Heart left ventricle (tissue), 16 donors: ENCODE data around the gene USP35. TPM values are rescaled to one million over a fixed set of nuclear protein-coding genes. Genes with fewer than 3 reads are reported as not detected.

Experiments
- ATAC-seq, 4 donors: fragments of 200-7000 bp; cut with Tn5 transposase; one replicate each; pipeline ENCODE4 v1.9.1; 2020 to 2022; ENCODE audit warnings: moderate library complexity in 4 of 4, mild to moderate bottlenecking in 3 of 4, moderate number of reproducible peaks in 1 of 4
- DNase-seq, 5 donors: peaks; one replicate each; pipeline ENCODE4 v3.0.0-alpha.2; 2020
- H3K27ac ChIP-seq, 12 donors: fragments of 200-600 bp; sonication (generic) in 4 of 12; one replicate each; pipeline versions ENCODE4 v1.5.0 to v1.8.0; 2016 to 2022; ENCODE audit warnings: mild to moderate bottlenecking in 2 of 12
- H3K27me3 ChIP-seq, 9 donors: fragments of 200-600 bp; sonication (generic) in 2 of 9; one replicate each; pipeline versions ENCODE4 v1.5.1 to v1.8.0; 2016 to 2022; ENCODE audit warnings: mild to moderate bottlenecking in 3 of 9
- H3K36me3 ChIP-seq, 9 donors: fragments of 200-600 bp; sonication (generic) in 2 of 9; one replicate each; pipeline versions ENCODE4 v1.5.0 to v1.8.0; 2018 to 2022; ENCODE audit warnings: mild to moderate bottlenecking in 2 of 9
- H3K4me1 ChIP-seq, 12 donors: fragments of 200-600 bp; sonication (generic) in 4 of 12; one replicate each; pipeline versions ENCODE4 v1.5.0 to v1.8.0; 2016 to 2022; ENCODE audit warnings: mild to moderate bottlenecking in 3 of 12
- H3K4me3 ChIP-seq, 12 donors: fragments of 200-600 bp; sonication (generic) in 4 of 12; one replicate each; pipeline versions ENCODE4 v1.5.0 to v1.8.0; 2017 to 2022; ENCODE audit warnings: mild to moderate bottlenecking in 9 of 12, moderate library complexity in 4 of 12
- H3K9me3 ChIP-seq, 12 donors: fragments of 200-600 bp; sonication (generic) in 4 of 12; one replicate each; pipeline versions ENCODE4 v1.5.0 to v1.8.0; 2016 to 2022; ENCODE audit warnings: mild to moderate bottlenecking in 1 of 12
- CTCF ChIP-seq, 12 donors: fragments of 200-600 bp; sonication (generic) in 4 of 12; IDR thresholded peaks; one replicate each; pipeline versions ENCODE4 v1.5.0 to v1.8.0; 2018 to 2022; ENCODE audit warnings: antibody characterized with exemption in 12 of 12, mild to moderate bottlenecking in 5 of 12
- POLR2A ChIP-seq, 2 donors: fragments of 450-650 bp; IDR thresholded peaks; one replicate each; pipeline ENCODE4 v1.6.1; 2017; ENCODE audit warnings: antibody characterized with exemption in 2 of 2, mild to moderate bottlenecking in 2 of 2, moderate library complexity in 2 of 2
- WGBS, 4 donors: extraction: QIAGEN DNeasy Blood & Tissue Kit in 2 of 4; methylation state at CpG; one replicate each; pipeline versions ENCODE4 v1.1.5 to v1.1.7; 2013 to 2018; 5-methylcytosine and 5-hydroxymethylcytosine counted together
- intact Hi-C, 10 donors: fragments of 100-400 bp; cut with DNase I; formaldehyde crosslinking; loops; one replicate each; pipeline versions ENCODE4 v1.11.1 to v1.14.2; 2022
- polyA plus RNA-seq, 2 donors: library from polyadenylated mRNA; stranded (reverse); fragments of 200-250 nt; gene quantifications; one replicate each; pipeline ENCODE4 v1.2.3, GENCODE V29; 2013
- total RNA-seq, 9 donors: library from RNA; depleted of rRNA in 2 of 9; stranded (reverse); fragments of >200 nt in 2 of 9; fragmentation: NEBNext Ultra II Directional in 3 of 9; extraction: Animal tissue kit (Norgen Biotek cat#: 25700) in 3 of 9; gene quantifications; one replicate each; pipeline versions ENCODE4 v1.1.0 to v1.2.4, GENCODE V29; 2016 to 2023
- donor health status: ischemic (EF 13 %, LVEDD 7.1; RV severe dilation, severe dysfunction).
- donor health status: healthy with polysubstance abuse.
- donor health status: DM: no; HTN: yes; CAD: no.
- donor health status: DM: no; HTN: no; CAD: no.
- donor health status: ischemic (EF 25% LVEDD 6.9; RV normal size, moderate dysfunction).
- donor health status: ischemic (EF 25% LVEDD 5.7; RV mildly dilated, moderate dysfunction).
- donor health status: healthy.
- donor health status: DM: yes; HTN: yes; CAD: no.
- donor health status: ischemic (EF 35%, LVEDD 5.7; RV mildly dilated, moderate dysfunction).
- donor health status: nonischemic (EF 11% LVEDD 7.7; RV severe dilation, severe dysfunction).
- donor health status: DM: yes; HTN: yes; CAD: no.
- donor health status: PGD.
- donor health status: ischemic (EF 29% LVEDD 5.4; RV normal size, mild dysfunction).
- donor health status: nonischemic (EF 23%, LVEDD 6.1; RV moderate dilation, normal function).

USP35 gene
- total and polyA plus RNA-seq, 11 donors = 4.5 to 8.1 (median 5.3) TPM

GRCh38 chr11:78189851-78190250, 1.1 kb downstream of the USP35 start:
- intact Hi-C loops = loop anchor here in 7 of 10 donors (2.0 to 10.0 kb wide), 7 partner anchors 48 to 227 kb away; partner anchors contain the start of genes ALG8 (in 4 of the 7), GAB2 (in 1 of the 7) and NDUFC2 (in 1 of the 7)
- TF ChIP-seq CTCF (IDR thresholded peaks at IDR 0.05) (no peak), POLR2A (IDR thresholded peaks at IDR 0.05) (no peak)
- Histone ChIP-seq H3K27me3 (no peaks in the 10 kb centered on the region), H3K4me1 (peaks cover 2 to 54% (median 37%) of the 10 kb centered on the region in 12 donors), H3K36me3 (peaks cover 0 to 16% (median 0%) of the 10 kb centered on the region in 9 donors), H3K9me3 (no peaks in the 10 kb centered on the region), H3K27ac (peak overlapping the region in 6 of 12 donors; percentile 5 to 91 (median 86)), H3K4me3 (peak overlapping the region in 11 of 12 donors; percentile 71 to 96 (median 88))
- 32 to 60% (median 47%) methylated on average over 3 of the region's 3 CpGs for WGBS, 4 donors
- DNase-seq (peak in 1 of 5 donors; percentile 23), ATAC-seq (no peak)

- Histone ChIP-seq H3K36me3 (peaks cover 0 to 14% (median 0%) of the 10 kb centered on the region in 9 donors), H3K4me3 (peak overlapping the region in 4 of 12 donors; percentile 15 to 96 (median 91)), H3K4me1 (peaks cover 2 to 54% (median 37%) of the 10 kb centered on the region in 12 donors)
Observed at GRCh38 chr11:78190374-78190773, 1.7 kb downstream of the USP35 start.

GRCh38 chr11:78190871-78191538, 2.3 kb downstream of the USP35 start:
- H3K36me3 ChIP-seq = peaks cover 0 to 10% (median 0%) of the 10 kb centered on the region in 9 donors
- intact Hi-C loops = no loop called here
- no peaks in the 10 kb centered on the region for H3K9me3 ChIP-seq
- H3K27ac ChIP-seq = no peak overlapping the region
- TF ChIP-seq CTCF (IDR thresholded peaks at IDR 0.05) = no peak
- TF ChIP-seq POLR2A (IDR thresholded peaks at IDR 0.05) = no peak
- 84 to 91% (median 90%) methylated on average over 10 to 14 of the region's 14 CpGs for WGBS, 4 donors
- no peaks in the 10 kb centered on the region for H3K27me3 ChIP-seq
- peak in 1 of 5 donors; percentile 21 for DNase-seq
- no peak for ATAC-seq
- peaks cover 0 to 51% (median 36%) of the 10 kb centered on the region in 12 donors for H3K4me1 ChIP-seq
- H3K4me3 ChIP-seq = peak overlapping the region in 2 of 12 donors; percentile 15 to 94

More at GRCh38 chr11:78190374-78190773, 1.7 kb downstream of the USP35 start:
- 64 to 80% (median 75%) methylated on average over 3 of the region's 3 CpGs for WGBS, 4 donors
- DNase-seq (peak in 1 of 5 donors; percentile 36), ATAC-seq (no peak)
- Histone ChIP-seq H3K27ac (no peak overlapping the region), H3K27me3 (no peaks in the 10 kb centered on the region), H3K9me3 (no peaks in the 10 kb centered on the region)
- intact Hi-C loops = no loop called here
- TF ChIP-seq POLR2A (IDR thresholded peaks at IDR 0.05) = no peak
- TF ChIP-seq CTCF (IDR thresholded peaks at IDR 0.05) = no peak

- TF ChIP-seq CTCF (IDR thresholded peaks at IDR 0.05) (no peak), POLR2A (IDR thresholded peaks at IDR 0.05) (no peak)
- Histone ChIP-seq H3K27me3 (no peaks in the 10 kb centered on the region), H3K9me3 (no peaks in the 10 kb centered on the region), H3K4me3 (no peak overlapping the region), H3K36me3 (peaks cover 0 to 9% (median 0%) of the 10 kb centered on the region in 9 donors), H3K4me1 (peaks cover 0 to 42% (median 27%) of the 10 kb centered on the region in 12 donors), H3K27ac (peak overlapping the region in 1 of 12 donors; percentile 15)
- 41 to 74% (median 65%) methylated on average over 2 to 6 of the region's 6 CpGs for WGBS, 4 donors
- DNase-seq = peak in 1 of 5 donors; percentile 43
- intact Hi-C loops = no loop called here
- ATAC-seq = no peak
Observed at GRCh38 chr11:78192223-78192719, 3.6 kb downstream of the USP35 start.
